ENCODE data around the gene TMCC1. TPM values are rescaled to one million over a fixed set of nuclear protein-coding genes. Genes with fewer than 3 reads are reported as not detected.
"Not testable (repeated sequence)": the region's sequence is repeated elsewhere in the genome, so short reads cannot be mapped to it uniquely, and the experiment has no call there.

The TMCC1 gene
- total RNA-seq, 1 donor from 2014 or later, result 29.1 TPM

DNA sequence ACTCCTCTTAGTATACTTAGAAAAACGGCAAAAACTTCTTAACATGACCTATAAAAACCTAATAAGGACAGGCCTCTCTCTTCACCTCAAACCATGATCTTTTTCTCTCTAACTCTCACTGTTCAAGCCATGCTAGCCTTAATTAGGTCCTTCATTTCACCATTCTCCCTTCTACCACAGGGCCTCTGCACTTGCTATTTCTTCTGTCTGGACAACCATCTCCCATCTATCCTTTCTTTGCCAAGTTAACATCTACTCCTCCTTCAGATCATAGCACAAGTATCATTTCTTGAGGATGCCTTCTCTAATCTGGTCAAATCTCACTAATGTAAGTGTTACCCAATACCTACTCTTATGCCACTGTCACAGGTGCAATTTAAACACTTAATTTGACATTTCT lies 39.1 kb downstream of the TMCC1 start:
- intact Hi-C loops (cut with DNase I), result no loop called here
- no peak for ATAC-seq
- DNase-seq (ENCODE audit: missing footprints), result no peak

DNA sequence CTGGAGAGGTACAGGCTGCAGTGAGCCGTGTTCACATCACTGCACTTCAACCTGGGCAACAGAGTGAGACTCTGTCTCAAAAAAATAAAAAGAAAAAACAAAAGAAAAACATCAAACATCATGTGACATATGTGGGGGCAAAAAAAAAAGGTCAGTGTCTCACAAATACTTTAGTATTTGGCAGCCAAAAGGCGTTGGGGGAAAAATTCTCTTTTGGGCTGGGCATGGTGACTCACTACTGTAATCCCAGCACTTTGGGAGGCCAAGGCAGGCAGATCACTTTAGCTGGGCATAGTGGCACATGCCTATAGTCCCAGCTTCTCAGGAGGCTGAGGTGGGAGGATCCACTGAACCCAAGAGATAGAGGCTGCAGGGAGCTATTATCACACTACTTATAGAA lies 47.6 kb downstream of the TMCC1 start:
- DNase-seq (ENCODE audit: missing footprints) (no peak), ATAC-seq (no peak)
- intact Hi-C loops (cut with DNase I), result no loop called here

DNA sequence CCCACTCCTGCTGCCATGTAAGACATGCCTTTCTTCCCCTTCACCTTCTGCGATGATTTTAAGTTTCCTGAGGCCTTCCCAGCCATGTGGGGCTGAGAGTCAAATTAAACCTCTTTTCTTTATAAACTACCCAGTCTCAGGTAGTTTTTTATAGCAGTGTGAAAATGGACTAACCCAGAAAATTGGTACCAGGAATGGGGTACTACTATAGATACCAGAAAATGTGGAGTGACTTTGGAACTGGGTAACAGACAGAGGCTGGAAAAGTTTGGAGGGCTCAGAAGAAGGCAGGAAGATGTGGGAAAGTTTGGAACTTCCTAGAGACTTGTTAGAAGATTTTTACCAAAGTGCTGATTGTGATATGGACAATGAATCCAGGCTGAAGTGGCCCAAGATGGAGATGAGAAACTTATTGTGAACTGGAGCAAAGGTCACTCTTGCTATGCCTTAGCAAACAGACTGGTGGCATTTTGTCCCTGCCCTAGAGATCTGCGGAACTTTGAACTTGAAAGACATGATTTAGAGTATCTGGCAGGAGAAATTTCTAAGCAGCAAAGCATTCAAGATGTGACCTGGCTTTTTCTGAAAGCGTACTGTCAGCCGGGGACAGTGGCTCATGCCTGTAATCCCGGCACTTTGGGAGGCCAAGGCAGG lies 52.7 kb downstream of the TMCC1 start:
- ATAC-seq (no peak), DNase-seq (ENCODE audit: missing footprints) (no peak)
- intact Hi-C loops (cut with DNase I), result no loop called here

DNA sequence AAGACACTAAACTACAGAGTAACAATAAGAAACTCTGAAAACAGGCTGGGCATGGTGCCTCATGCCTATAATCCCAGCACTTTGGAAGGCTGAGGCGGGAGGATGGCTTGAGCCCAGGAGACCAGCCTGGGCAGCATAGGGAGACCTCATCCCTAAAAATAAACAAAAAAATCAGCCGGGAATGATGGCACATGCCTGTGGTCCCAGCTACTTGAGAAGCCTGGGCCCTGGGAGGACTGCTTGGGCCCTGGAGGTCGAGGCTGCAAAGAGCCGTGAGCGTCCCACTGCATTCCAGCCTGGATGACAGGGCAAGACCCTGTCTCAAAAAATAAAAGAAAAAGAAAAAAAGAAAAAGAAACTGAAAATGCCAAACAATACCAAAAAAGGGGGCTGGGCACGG lies 55.4 kb downstream of the TMCC1 start:
- ATAC-seq (no peak), DNase-seq (ENCODE audit: missing footprints) (no peak)
- intact Hi-C loops (cut with DNase I), result loop anchor here (10.0 kb wide), 1 partner anchor 97 kb away; no protein-coding TSS in a partner anchor

DNA sequence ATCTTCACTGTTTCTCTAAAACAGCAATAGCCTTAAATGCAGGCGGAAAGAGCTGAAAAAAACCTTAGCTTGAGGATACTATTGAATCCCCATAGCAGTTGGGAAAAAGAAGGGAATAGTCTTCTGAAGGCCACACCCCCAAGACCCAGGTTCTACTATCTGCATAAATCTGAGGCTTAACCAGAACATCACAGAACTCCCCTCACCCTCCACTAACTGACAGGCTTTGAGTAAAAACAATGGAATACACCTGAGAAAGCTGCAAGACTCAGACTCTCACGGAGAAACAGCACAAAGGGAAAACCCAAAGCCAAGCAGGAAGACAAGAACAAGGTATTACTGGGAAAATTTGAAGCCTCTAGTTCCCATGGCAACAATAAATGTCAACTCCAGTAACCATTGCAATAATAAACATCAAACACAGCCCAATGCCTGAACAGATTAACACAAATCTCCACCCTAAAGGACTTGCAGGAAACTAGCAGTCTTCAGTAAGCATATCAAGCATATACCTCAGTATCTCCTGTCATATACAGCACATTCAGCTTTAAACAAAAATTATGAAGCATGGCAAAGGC lies 56.4 kb downstream of the TMCC1 start:
- DNase-seq (ENCODE audit: missing footprints), result no peak
- no peak for ATAC-seq
- intact Hi-C loops (cut with DNase I), result loop anchor here (10.0 kb wide), 1 partner anchor 98 kb away; no protein-coding TSS in a partner anchor

DNA sequence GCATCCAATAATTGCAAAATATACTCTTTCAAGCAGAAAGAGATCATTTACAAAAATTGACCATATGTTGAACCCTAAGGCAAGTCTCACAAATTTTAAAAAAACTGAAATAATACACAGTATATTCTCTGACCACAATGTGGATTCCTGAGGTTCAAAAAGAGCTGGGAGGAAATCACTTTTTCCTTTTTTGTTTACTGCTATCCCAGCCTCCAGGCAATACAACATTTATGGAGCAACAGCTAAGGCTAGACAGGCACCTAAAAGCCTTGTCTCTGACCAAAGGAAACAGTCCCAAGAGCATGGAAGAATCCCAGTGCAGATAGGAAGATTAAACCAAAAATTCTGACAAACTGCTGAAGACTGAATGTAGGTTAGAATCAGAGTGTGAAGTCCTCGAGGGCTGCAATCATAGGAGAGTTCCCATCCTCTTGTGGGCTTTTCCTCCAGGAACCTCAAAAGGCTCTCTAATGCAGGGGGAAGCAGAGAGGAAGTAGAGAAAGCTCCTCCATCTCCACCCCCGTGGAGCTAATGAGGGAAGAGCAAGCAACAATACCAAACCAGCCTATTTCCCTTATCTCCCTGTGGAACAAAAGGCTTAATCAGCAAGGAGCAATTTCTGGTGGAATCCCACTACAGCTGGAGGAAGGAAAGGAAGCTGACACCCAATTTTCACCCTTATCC lies 57.0 kb downstream of the TMCC1 start:
- intact Hi-C loops (cut with DNase I), result loop anchor here (10.0 kb wide), 1 partner anchor 98 kb away; no protein-coding TSS in a partner anchor
- ATAC-seq, result no peak
- no peak for DNase-seq (ENCODE audit: missing footprints)

DNA sequence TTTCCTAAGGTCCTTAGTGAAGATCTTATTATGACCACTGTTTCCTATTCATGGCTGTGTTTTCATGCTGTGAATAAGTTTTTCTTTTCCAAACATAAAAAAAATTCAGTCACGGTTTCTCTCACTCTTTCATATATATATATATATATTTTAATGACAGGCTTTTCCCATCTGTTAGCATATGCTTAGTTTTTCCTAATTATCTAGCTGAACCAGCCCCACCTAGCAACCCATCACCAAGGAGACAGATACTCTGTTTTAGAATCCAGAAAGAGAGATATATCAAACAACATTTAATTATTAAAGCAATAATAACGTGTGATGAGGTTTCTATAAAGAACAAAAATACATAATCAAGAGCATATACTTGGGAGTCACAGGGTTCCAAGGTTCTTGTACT lies 58.3 kb downstream of the TMCC1 start:
- intact Hi-C loops (cut with DNase I), result loop anchor here (10.0 kb wide), 1 partner anchor 100 kb away; no protein-coding TSS in a partner anchor
- no peak for ATAC-seq
- no peak for DNase-seq (ENCODE audit: missing footprints)

DNA sequence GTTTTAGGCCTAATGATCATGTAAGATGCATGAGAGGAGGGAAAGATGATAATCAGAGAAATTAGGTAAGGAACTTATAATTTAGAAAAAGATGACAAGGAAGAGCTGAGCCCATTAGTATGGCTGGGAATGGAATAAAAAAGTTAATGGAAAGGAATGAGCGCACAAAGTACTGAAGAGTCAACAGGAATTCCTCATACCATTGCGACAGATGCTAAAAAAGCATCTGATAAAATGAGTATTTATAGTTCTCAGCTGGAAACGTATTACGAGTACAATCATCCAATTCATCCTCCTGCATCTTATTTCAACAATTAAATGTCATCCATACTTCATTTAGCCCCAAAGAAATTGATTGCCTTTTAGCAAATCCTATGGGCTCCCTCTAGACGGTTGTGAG lies 58.9 kb downstream of the TMCC1 start:
- intact Hi-C loops (cut with DNase I), result loop anchor here (10.0 kb wide), 1 partner anchor 100 kb away; no protein-coding TSS in a partner anchor
- no peak for ATAC-seq
- no peak for DNase-seq (ENCODE audit: missing footprints)

DNA sequence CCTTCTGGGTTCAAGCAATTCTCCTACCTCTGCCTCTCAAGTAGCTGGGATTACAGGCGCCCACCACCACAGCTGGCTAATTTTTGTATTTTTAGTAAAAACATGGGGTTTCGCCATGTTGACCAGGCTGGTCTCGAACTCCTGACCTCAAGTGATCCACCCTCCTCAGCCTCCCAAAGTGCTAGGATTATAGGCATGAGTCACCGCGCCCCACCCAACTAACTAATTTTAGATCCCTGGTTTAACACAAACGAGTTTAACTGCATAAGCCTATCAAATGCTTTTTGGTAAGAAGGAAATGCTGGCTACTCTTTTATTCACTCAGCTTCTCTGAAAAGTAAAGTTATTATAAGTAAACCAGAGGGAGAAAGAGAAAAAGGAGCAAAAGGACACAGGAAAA lies 61.6 kb downstream of the TMCC1 start:
- ATAC-seq; DNase-seq (ENCODE audit: missing footprints): not testable (repeated sequence)
- intact Hi-C loops (cut with DNase I), result loop anchor here (10.0 kb wide), 1 partner anchor 103 kb away; no protein-coding TSS in a partner anchor

DNA sequence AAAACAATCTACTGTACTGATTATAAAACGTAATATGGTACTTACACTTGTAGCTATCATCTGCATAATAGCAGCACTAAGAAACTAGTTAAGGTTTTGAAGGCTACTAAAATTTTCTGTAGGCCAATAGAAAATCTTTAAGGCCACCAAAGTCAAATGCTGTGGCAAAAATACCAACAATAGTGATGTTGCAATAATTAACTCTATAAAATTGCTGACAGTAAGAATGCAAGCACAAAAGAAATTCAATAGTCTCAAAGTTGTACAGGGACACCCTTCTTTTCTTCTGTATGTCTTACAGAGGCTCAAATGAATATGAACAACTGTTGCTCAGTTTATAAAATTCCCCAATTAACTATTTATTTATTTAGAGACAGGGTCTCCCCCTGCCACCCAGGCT lies 62.0 kb downstream of the TMCC1 start:
- DNase-seq (ENCODE audit: missing footprints) (no peak), ATAC-seq (no peak)
- intact Hi-C loops (cut with DNase I), result loop anchor here (10.0 kb wide), 1 partner anchor 103 kb away; no protein-coding TSS in a partner anchor

DNA sequence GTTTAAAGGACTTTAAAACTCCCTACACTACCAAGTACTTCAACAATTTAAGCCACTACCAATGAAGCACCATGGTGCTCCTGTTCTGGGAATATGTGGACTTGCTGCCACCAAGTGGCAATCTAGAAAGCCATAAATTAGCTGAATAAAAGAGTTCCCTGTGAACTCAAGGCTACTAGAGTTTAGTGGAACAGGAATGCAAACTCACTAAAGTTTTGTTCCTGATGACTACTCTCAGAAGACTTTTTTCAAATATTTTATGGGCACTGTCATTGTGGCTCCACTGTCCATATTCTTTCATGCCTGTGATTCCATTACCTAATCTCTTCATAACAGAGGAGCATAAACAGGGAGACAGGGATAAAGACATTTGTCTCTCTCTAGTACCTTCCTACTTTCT lies 63.9 kb downstream of the TMCC1 start:
- DNase-seq (ENCODE audit: missing footprints) (no peak), ATAC-seq (peak; percentile 86)
- intact Hi-C loops (cut with DNase I), result loop anchor here (1.0 to 10.0 kb wide), 5 partner anchors 105 to 447 kb away; no protein-coding TSS in a partner anchor

DNA sequence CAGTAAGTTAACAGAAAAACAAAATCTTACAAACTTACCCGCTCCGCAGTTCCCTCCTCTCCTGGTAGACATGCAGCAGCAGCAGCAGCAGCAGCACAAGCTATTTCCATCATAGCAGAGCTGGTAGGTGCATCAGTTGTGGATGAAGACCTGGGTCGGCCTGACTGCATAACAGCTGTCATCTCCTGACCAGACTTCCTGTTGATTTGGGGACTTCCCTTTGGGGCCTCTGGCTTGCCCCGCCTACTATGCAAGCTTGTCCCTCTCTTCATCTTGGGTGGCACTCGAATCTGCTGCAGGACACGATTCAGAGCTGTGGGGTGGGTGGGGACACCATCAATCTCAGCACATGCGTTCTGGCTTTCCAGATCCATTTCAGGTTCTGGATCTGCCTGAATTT lies 65.7 kb downstream of the TMCC1 start:
- DNase-seq (ENCODE audit: missing footprints) (no peak), ATAC-seq (peak; percentile 37)
- intact Hi-C loops (cut with DNase I), result loop anchor here (2.0 to 5.0 kb wide), 3 partner anchors 199 to 445 kb away; no protein-coding TSS in a partner anchor

DNA sequence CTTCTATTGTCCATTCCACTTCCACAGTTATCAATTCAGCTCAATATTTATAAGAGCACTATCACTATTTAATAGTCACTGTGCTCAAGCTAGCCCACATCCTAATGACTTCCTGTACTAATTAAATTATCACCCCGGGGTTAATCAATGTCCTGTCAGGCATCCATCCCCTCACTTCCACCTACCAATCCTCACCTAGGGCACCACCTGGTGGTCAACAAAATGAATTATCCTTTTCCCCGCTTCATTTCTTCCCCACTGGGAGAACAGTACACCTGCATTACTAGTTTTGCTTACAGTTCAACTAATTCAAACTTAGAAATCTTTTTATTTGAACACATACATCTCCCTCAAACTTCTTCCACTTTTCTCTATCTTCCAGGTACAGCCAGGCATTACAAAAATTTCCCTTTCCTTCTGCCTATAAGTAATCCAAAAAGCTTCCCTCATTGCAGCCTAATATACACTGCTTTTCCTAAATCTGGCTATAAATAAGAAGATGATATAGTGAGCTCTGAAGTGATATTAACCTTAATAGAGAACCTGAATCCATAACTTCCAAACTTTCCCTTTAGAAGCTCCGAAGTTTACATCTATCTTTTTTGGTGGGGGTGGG lies 68.5 kb downstream of the TMCC1 start:
- intact Hi-C loops (cut with DNase I), result loop anchor here (5.0 kb wide), 1 partner anchor 443 kb away; no protein-coding TSS in a partner anchor
- DNase-seq (ENCODE audit: missing footprints), result no peak
- ATAC-seq, result no peak

DNA sequence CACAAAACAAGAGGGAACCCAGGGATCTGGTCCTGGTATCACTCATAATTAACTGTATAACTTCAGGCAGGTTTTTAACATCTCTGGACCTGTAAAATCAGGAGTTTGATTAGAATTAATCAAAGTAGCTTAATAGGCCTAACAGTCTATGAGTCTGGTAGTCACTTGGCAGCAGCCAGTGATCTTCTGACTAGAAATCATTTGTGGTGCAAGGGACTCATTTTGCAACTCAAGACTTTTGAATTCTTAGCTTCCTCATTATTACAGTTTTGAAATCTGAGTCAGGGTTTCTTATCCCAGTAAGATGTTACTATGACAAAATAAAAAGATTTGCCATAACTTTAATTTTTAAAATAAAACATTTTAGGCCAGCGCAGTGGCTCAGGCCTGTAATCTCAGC lies 70.8 kb downstream of the TMCC1 start:
- intact Hi-C loops (cut with DNase I), result no loop called here
- ATAC-seq, result no peak
- no peak for DNase-seq (ENCODE audit: missing footprints)

DNA sequence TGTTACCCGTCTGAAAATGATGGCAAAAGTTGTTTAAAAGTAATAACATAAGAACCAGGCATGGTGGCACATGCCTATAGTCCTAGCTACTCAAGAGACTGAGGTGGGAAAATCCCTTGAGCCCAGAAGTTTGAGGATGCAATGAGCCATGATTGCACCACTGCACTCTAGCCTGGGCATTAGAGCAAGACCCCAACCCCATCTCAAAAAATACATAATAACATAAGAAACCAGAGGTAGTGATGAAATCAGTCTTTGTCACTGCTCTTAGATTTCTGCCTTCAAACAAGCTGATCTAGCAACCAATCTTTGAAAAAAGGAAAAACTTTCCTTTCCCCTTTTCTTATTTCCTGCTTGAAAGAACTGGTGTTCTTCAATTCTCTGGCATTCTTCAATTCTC lies 71.3 kb downstream of the TMCC1 start:
- ATAC-seq, result no peak
- intact Hi-C loops (cut with DNase I), result no loop called here
- no peak for DNase-seq (ENCODE audit: missing footprints)

DNA sequence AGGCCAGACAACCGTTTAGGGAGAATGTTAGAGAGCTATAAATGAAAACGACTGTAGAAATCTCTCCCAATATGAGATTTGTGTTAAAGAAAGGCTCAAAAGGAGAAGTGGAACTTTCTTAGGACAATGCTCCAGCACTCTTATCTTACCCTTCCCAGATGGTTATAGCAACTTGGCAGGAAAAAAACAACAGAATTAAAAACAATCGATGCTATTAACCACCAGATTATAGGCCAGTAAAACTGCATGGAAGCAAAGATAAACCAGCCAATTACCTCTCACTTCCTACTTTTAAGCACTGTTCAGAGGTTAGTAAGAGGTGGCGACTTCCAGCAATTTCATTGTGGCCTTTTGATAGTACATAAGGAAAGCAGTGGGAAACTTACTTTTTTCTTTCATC lies 72.9 kb downstream of the TMCC1 start:
- intact Hi-C loops (cut with DNase I), result no loop called here
- no peak for ATAC-seq

DNA sequence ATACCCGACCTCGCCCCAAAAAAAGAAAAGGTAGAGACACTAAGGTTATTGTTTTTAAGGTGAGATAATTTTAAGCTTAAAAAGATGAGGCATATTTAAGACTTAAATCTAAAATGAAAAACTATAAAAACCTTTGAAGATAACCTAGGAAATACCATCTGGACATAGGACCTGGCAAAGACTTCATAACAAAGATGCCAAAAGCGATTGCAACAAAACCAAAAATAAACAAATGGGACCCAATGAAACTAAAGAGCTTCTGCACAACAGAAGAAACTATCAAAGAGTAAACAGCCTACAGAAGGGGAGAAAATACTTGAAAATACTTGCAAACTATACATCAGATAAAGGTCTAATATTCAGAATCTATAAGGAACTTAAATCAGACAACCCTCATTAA lies 80.9 kb downstream of the TMCC1 start:
- intact Hi-C loops (cut with DNase I), result no loop called here
- ATAC-seq, result no peak
- DNase-seq (ENCODE audit: missing footprints), result no peak

More for the DNA sequence above, 72.9 kb downstream of the TMCC1 start:
- no peak for DNase-seq (ENCODE audit: missing footprints)

DNA sequence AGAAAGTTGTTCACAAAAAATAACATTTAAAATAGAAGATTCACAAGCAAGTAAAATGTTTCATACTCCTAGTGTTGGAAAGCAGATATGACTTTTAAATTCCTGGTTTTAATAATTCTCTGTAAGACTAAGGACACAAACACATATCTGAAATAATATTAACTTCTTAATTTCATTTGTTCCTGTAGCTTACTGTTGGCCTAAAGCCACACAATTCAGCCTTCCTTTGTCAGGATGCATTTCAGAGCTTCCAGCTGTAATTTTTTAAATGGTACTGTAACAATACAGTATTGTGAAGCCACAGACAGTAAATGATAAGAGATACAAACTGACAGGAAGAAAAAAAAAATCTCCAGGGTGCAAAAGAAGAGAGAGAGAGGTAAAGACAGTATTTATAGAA lies 84.2 kb downstream of the TMCC1 start:
- intact Hi-C loops (cut with DNase I), result no loop called here
- DNase-seq (ENCODE audit: missing footprints), result no peak
- ATAC-seq, result no peak

DNA sequence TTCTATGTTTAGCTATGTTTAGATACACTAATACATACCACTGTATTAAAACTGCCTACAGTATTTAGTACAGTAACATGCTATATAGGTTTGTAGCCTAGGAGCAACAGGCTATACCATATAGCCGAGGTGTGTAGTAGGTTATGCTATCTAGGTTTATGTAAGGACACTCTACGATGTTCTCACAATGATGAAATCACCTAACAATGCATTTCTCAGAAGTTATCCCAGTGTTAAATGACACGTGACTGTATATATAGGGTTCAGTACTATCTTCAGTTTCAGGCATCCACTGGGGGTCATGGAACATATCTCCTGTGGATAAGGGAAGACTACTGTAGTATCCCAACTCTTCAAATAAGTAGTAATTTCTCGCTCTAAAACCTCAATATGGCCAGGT lies 97.4 kb downstream of the TMCC1 start:
- DNase-seq (ENCODE audit: missing footprints), result no peak
- ATAC-seq, result no peak
- intact Hi-C loops (cut with DNase I), result no loop called here
